GM18502 (cell line): ENCODE data around the gene CACNA1C.

ENCODE experiments used
- ATAC-seq: cut with Tn5 transposase; IDR thresholded peaks from one replicate; pipeline ENCODE4 v1.9.1; 2021; ENCODE audit warnings: mild to moderate bottlenecking; ENCODE audit not compliant: unreplicated experiment, poor library complexity

Gene CACNA1C

GRCh38 chr12:2328661-2329060 lies 275.9 kb downstream of the CACNA1C start:
- ATAC-seq, result no peak

- ATAC-seq, result no peak
Measured at GRCh38 chr12:2329661-2330210, 276.9 kb downstream of the CACNA1C start.

- no peak for ATAC-seq
Measured at GRCh38 chr12:2332236-2332635, 279.4 kb downstream of the CACNA1C start.

- no peak for ATAC-seq
Measured at GRCh38 chr12:2332947-2333346, 280.2 kb downstream of the CACNA1C start.

GRCh38 chr12:2333491-2334195 lies 280.9 kb downstream of the CACNA1C start:
- no peak for ATAC-seq

- ATAC-seq, result no peak
Measured at GRCh38 chr12:2334271-2334670, 281.5 kb downstream of the CACNA1C start.

- ATAC-seq, result no peak
Measured at GRCh38 chr12:2334689-2335088, 281.9 kb downstream of the CACNA1C start.

GRCh38 chr12:2335109-2335508 lies 282.3 kb downstream of the CACNA1C start:
- no peak for ATAC-seq

GRCh38 chr12:2335513-2335912 lies 282.7 kb downstream of the CACNA1C start:
- ATAC-seq, result no peak

GRCh38 chr12:2335916-2336315 lies 283.1 kb downstream of the CACNA1C start:
- ATAC-seq, result no peak

- ATAC-seq, result peak; percentile 96
Measured at GRCh38 chr12:2336409-2336829, 283.6 kb downstream of the CACNA1C start.

GRCh38 chr12:2337031-2338010 lies 284.5 kb downstream of the CACNA1C start:
- no peak for ATAC-seq

- ATAC-seq, result no peak
Measured at GRCh38 chr12:2338381-2338780, 285.6 kb downstream of the CACNA1C start.

- no peak for ATAC-seq
Measured at GRCh38 chr12:2338991-2339431, 286.2 kb downstream of the CACNA1C start.

GRCh38 chr12:2341051-2341751 lies 288.4 kb downstream of the CACNA1C start:
- no peak for ATAC-seq

- no peak for ATAC-seq
Measured at GRCh38 chr12:2341871-2342270, 289.1 kb downstream of the CACNA1C start.

- ATAC-seq, result no peak
Measured at GRCh38 chr12:2343681-2344080, 290.9 kb downstream of the CACNA1C start.

- ATAC-seq, result no peak
Measured at GRCh38 chr12:2344476-2344875, 291.7 kb downstream of the CACNA1C start.

GRCh38 chr12:2344885-2345284 lies 292.1 kb downstream of the CACNA1C start:
- no peak for ATAC-seq

GRCh38 chr12:2345902-2346301 lies 293.1 kb downstream of the CACNA1C start:
- ATAC-seq, result no peak
